SK-N-SH (cell line): Measurements from ENCODE around the gene CCKAR. TPM values are rescaled to one million over a fixed set of nuclear protein-coding genes. Genes with fewer than 3 reads are reported as not detected.

Experiments
- CTCF ChIA-PET: fragments of 300-600, 350-600 bp; formaldehyde crosslinking; extraction: SDS; loops from one replicate; lab custom pipeline; 2021; lab: Yijun Ruan, JAX
- POLR2A ChIA-PET: fragments of 350-600 bp; sonication (Branson Sonifier 250); formaldehyde crosslinking; extraction: SDS; loops from one replicate; lab custom pipeline; 2020; ENCODE audit warnings: antibody characterized with exemption, inconsistent platforms; lab: Yijun Ruan, JAX
- DNase-seq: peaks from one replicate; pipeline ENCODE4 v3.0.0; 2012
- H2AFZ ChIP-seq: fragments of 200-600 bp; sonication (generic); 2 replicates; pipeline ENCODE4 v1.8.1; 2016; ENCODE audit warnings: antibody characterized with exemption, mild to moderate bottlenecking, low read depth
- H3F3A ChIP-seq: fragments of 200-600 bp; sonication (generic); replicated peaks from 2 replicates; pipeline ENCODE3; 2016; ENCODE audit warnings: antibody characterized with exemption, mild to moderate bottlenecking; ENCODE audit not compliant: insufficient read depth
- H3K27ac ChIP-seq, 2 experiments: fragments of 200-500 bp in 1 of 2; fragments of 200-600 bp in 1 of 2; sonication (Bioruptor generic) in 1 of 2; sonication (generic), shearing (Covaris generic) in 1 of 2; 2 replicates each; pipeline versions ENCODE4 v1.5.1 to v1.6.1; 2014 to 2016; ENCODE audit warnings: low read depth in 2 of 2, inconsistent platforms in 1 of 2, low read length in 1 of 2, mild to moderate bottlenecking in 1 of 2, mixed read lengths in 1 of 2
- H3K27me3 ChIP-seq: fragments of 200-600 bp; sonication (generic), shearing (Covaris generic); 2 replicates; pipeline ENCODE4 v1.6.1; 2016; ENCODE audit warnings: mixed run types; ENCODE audit not compliant: insufficient read depth
- H3K36me3 ChIP-seq, 2 experiments: fragments of 200-500 bp in 1 of 2; fragments of 200-600 bp in 1 of 2; sonication (Bioruptor generic) in 1 of 2; sonication (generic) in 1 of 2; replicated peaks in 1 of 2; 2 replicates each; pipeline versions ENCODE3 to v1.5.1; 2014 to 2016; ENCODE audit warnings: low read length in 1 of 2, mild to moderate bottlenecking in 1 of 2; ENCODE audit not compliant: insufficient read depth in 2 of 2, control insufficient read depth in 1 of 2
- H3K4me1 ChIP-seq, 2 experiments: fragments of 200-500 bp in 1 of 2; fragments of 200-600 bp in 1 of 2; sonication (Bioruptor generic) in 1 of 2; sonication (generic), shearing (Covaris generic) in 1 of 2; 2 replicates each; pipeline versions ENCODE4 v1.5.1 to v1.6.1; 2014 to 2016; ENCODE audit warnings: low read depth in 1 of 2, low read length in 1 of 2, mixed run types in 1 of 2; ENCODE audit not compliant: insufficient read depth in 2 of 2, control insufficient read depth in 1 of 2
- H3K4me2 ChIP-seq: fragments of 200-600 bp; sonication (generic), shearing (Covaris generic); 2 replicates; pipeline ENCODE4 v1.6.1; 2017; ENCODE audit warnings: mixed run types
- H3K4me3 ChIP-seq, 2 experiments: fragments of 200-500 bp in 1 of 2; fragments of 200-600 bp in 1 of 2; sonication (Bioruptor generic) in 1 of 2; sonication (generic), shearing (Covaris generic) in 1 of 2; 2 replicates each; pipeline versions ENCODE4 v1.5.1 to v1.8.1; 2014 to 2016; ENCODE audit warnings: low read depth in 2 of 2, inconsistent platforms in 1 of 2, low read length in 1 of 2, mild to moderate bottlenecking in 1 of 2, mixed read lengths in 1 of 2, moderate library complexity in 1 of 2
- H3K79me2 ChIP-seq: fragments of 200-600 bp; sonication (generic); 2 replicates; pipeline ENCODE4 v1.8.1; 2017; ENCODE audit warnings: mild to moderate bottlenecking; ENCODE audit not compliant: insufficient read depth
- H3K9ac ChIP-seq: fragments of 200-600 bp; sonication (generic); 2 replicates; pipeline ENCODE4 v1.6.1; 2017; ENCODE audit warnings: mixed run types
- H3K9me2 ChIP-seq: fragments of 200-600 bp; sonication (generic); 2 replicates; pipeline ENCODE4 v1.6.1; 2017; ENCODE audit warnings: mixed run types
- H3K9me3 ChIP-seq: fragments of 200-600 bp; sonication (generic); 2 replicates; pipeline ENCODE4 v1.6.1; 2017; ENCODE audit warnings: mixed run types, mild to moderate bottlenecking, moderate library complexity
- H4K20me1 ChIP-seq: fragments of 200-600 bp; sonication (generic); 2 replicates; pipeline ENCODE4 v1.6.1; 2017; ENCODE audit warnings: mild to moderate bottlenecking, mixed run types; ENCODE audit not compliant: insufficient read depth
- ELF1 ChIP-seq: IDR thresholded peaks from 2 replicates; pipeline ENCODE4 v1.4.0; 2012
- FOSL2 ChIP-seq: IDR thresholded peaks from 2 replicates; pipeline ENCODE4 v1.4.0; 2012; ENCODE audit warnings: low read depth, mild to moderate bottlenecking, moderate library complexity, borderline replicate concordance
- FOXJ3 ChIP-seq: sonication (generic); formaldehyde crosslinking; IDR thresholded peaks from 2 replicates; pipeline ENCODE4 v1.5.1; 2020; ENCODE audit warnings: mild to moderate bottlenecking, missing genetic modification reagents
- FOXM1 ChIP-seq: IDR thresholded peaks from 2 replicates; pipeline ENCODE4 v1.4.0; 2012; ENCODE audit warnings: low read depth, mild to moderate bottlenecking
- GABPA ChIP-seq: IDR thresholded peaks from 2 replicates; pipeline ENCODE4 v1.4.0; 2012; ENCODE audit warnings: low read depth, mild to moderate bottlenecking
- GATA2 ChIP-seq: sonication (generic); formaldehyde crosslinking; IDR thresholded peaks from 2 replicates; pipeline ENCODE4 v1.5.0; 2020; ENCODE audit warnings: mild to moderate bottlenecking, missing genetic modification reagents
- MEF2A ChIP-seq: IDR thresholded peaks from 2 replicates; pipeline ENCODE4 v1.4.0; 2012; ENCODE audit warnings: low read depth, borderline replicate concordance
- MXI1 ChIP-seq: IDR thresholded peaks from 2 replicates; pipeline ENCODE4 v1.6.1; 2012; ENCODE audit warnings: mild to moderate bottlenecking, low read depth, low read length, improper control_type of control experiment
- NRF1 ChIP-seq: IDR thresholded peaks from 2 replicates; pipeline ENCODE4 v1.6.1; 2012; ENCODE audit warnings: low read depth, mild to moderate bottlenecking, low read length
- RFX5 ChIP-seq: IDR thresholded peaks from 2 replicates; pipeline ENCODE4 v1.6.1; 2012; ENCODE audit warnings: mild to moderate bottlenecking, improper control_type of control experiment, low read length
- RXRA ChIP-seq: IDR thresholded peaks from 2 replicates; pipeline ENCODE4 v1.4.0; 2012; ENCODE audit warnings: low read depth, mild to moderate bottlenecking, borderline replicate concordance
- SMC3 ChIP-seq: IDR thresholded peaks from 2 replicates; pipeline ENCODE4 v1.6.1; 2012; ENCODE audit warnings: low read depth, low read length, improper control_type of control experiment
- TAF1 ChIP-seq: IDR thresholded peaks from 2 replicates; pipeline ENCODE4 v1.6.1; 2012; ENCODE audit warnings: low read depth, mild to moderate bottlenecking, low read length, moderate library complexity, borderline replicate concordance
- TCF12 ChIP-seq: IDR thresholded peaks from 2 replicates; pipeline ENCODE4 v1.4.0; 2012
- TEAD4 ChIP-seq: IDR thresholded peaks from 2 replicates; pipeline ENCODE4 v1.4.0; 2012; ENCODE audit warnings: mild to moderate bottlenecking, borderline replicate concordance; ENCODE audit not compliant: insufficient read depth
- YY1 ChIP-seq: IDR thresholded peaks from 2 replicates; pipeline ENCODE4 v1.4.0; 2012; ENCODE audit warnings: low read depth, mild to moderate bottlenecking
- WGBS: methylation state at CpG from one replicate; pipeline ENCODE4 v1.1.6; 2017; ENCODE audit warnings: low lambda C conversion rate; 5-methylcytosine and 5-hydroxymethylcytosine counted together
- polyA plus RNA-seq, 3 experiments: library from polyadenylated mRNA; depleted of rRNA; stranded (reverse); fragments of >200 nt; gene quantifications; 2 replicates each; pipeline ENCODE4 v1.2.3, GENCODE V29; 2012
- TF ChIP-seq, protein P1 (sequence below): IDR thresholded peaks from 2 replicates; pipeline ENCODE4 v1.4.0; 2012; ENCODE audit warnings: low read depth, borderline replicate concordance
- TF ChIP-seq, protein P2 (sequence below): IDR thresholded peaks from 2 replicates; pipeline ENCODE4 v1.4.0; 2012; ENCODE audit warnings: low read depth, borderline replicate concordance
- TF ChIP-seq, protein P3 (sequence below): IDR thresholded peaks from 2 replicates; pipeline ENCODE4 v1.4.0; 2012; ENCODE audit warnings: low read depth
- TF ChIP-seq, protein P4 (sequence below): fragments of 200-600 bp; sonication (generic); IDR thresholded peaks from 2 replicates; pipeline ENCODE4 v1.6.1; 2017; ENCODE audit warnings: antibody characterized with exemption, mild to moderate bottlenecking, moderate library complexity
- TF ChIP-seq, protein P5 (sequence below): fragments of 150-350 bp; IDR thresholded peaks from 2 replicates; pipeline ENCODE4 v1.6.1; 2016; ENCODE audit warnings: mild to moderate bottlenecking, low read depth, low read length
- TF ChIP-seq, protein P6 (sequence below): IDR thresholded peaks from 2 replicates; pipeline ENCODE4 v1.6.1; 2012; ENCODE audit warnings: mild to moderate bottlenecking, low read depth, low read length, moderate library complexity

The CCKAR gene
- polyA plus RNA-seq, 1 of the 3 experiments (the other 2 are of a cell fraction): not detected

DNA sequence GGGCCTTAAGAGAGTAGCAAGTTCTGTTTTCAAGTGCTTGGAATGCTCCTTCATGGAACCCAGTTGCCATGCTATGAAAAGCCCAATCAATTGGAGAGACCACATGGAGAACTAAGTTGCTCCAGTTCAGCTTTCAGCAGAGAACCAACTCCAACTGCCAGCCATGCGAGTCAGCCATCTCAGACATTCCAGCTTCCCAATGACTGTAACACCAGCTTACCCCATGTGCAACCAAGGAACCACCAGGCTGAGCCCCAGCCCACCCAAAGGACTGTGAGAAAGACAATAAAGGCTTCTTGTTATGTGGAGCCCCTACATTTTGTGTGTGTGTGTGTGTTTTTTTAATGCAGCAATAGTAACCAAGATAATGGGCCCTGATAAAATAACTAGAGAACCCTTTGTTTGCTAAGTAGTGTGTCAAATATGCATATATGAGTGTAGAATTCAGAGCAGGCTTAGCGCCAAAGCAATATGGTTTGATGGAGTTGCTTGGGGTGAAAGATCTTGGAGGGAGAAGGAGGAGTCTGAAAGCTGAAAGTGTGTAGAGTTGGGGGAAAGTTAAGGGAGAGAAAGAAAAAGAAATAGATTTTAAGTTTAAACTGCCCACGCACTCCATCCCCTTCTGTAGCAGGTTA, 35.0 kb upstream of the CCKAR start (continued):
- TF ChIP-seq TEAD4 (peak; percentile 58; the same call in 1 of the 2 replicates), FOXJ3 (CRISPR knock-in tag) (no peak), GABPA (no peak), TCF12 (peak; percentile 51), SMC3 (no peak), FOSL2 (peak; percentile 59; the same call in 1 of the 2 replicates), NRF1 (no peak), ELF1 (no peak), FOXM1 (no peak)
- TF ChIP-seq, protein P1, sequence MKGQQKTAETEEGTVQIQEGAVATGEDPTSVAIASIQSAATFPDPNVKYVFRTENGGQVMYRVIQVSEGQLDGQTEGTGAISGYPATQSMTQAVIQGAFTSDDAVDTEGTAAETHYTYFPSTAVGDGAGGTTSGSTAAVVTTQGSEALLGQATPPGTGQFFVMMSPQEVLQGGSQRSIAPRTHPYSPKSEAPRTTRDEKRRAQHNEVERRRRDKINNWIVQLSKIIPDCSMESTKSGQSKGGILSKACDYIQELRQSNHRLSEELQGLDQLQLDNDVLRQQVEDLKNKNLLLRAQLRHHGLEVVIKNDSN: no peak
- TF ChIP-seq, protein P2, sequence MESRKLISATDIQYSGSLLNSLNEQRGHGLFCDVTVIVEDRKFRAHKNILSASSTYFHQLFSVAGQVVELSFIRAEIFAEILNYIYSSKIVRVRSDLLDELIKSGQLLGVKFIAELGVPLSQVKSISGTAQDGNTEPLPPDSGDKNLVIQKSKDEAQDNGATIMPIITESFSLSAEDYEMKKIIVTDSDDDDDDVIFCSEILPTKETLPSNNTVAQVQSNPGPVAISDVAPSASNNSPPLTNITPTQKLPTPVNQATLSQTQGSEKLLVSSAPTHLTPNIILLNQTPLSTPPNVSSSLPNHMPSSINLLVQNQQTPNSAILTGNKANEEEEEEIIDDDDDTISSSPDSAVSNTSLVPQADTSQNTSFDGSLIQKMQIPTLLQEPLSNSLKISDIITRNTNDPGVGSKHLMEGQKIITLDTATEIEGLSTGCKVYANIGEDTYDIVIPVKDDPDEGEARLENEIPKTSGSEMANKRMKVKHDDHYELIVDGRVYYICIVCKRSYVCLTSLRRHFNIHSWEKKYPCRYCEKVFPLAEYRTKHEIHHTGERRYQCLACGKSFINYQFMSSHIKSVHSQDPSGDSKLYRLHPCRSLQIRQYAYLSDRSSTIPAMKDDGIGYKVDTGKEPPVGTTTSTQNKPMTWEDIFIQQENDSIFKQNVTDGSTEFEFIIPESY: no peak
- TF ChIP-seq, protein P3, sequence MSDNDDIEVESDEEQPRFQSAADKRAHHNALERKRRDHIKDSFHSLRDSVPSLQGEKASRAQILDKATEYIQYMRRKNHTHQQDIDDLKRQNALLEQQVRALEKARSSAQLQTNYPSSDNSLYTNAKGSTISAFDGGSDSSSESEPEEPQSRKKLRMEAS: peak; percentile 65; the same call in 1 of the 2 replicates
- TF ChIP-seq, protein P4, sequence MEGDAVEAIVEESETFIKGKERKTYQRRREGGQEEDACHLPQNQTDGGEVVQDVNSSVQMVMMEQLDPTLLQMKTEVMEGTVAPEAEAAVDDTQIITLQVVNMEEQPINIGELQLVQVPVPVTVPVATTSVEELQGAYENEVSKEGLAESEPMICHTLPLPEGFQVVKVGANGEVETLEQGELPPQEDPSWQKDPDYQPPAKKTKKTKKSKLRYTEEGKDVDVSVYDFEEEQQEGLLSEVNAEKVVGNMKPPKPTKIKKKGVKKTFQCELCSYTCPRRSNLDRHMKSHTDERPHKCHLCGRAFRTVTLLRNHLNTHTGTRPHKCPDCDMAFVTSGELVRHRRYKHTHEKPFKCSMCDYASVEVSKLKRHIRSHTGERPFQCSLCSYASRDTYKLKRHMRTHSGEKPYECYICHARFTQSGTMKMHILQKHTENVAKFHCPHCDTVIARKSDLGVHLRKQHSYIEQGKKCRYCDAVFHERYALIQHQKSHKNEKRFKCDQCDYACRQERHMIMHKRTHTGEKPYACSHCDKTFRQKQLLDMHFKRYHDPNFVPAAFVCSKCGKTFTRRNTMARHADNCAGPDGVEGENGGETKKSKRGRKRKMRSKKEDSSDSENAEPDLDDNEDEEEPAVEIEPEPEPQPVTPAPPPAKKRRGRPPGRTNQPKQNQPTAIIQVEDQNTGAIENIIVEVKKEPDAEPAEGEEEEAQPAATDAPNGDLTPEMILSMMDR: no peak

DNA sequence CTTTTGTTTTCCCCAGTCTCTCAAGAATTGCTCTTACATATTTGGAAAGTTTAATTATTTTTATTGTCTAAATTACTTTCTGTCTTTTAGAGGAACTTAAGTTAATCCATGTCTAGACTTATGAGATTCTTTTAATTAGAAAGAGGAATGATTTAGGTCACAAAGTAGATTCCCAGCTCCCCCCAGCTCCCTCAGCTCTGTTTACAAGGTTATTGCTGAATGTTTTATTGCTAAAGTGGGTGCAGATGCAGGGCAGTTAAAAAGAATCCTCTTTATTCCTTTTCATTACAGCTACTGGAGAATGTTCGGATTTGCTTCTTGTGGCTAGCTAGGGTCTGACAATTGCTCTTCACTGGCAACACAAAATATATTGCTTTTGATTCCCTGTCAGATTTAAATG, 33.7 kb upstream of the CCKAR start:
- H3K36me3 ChIP-seq: no peaks in the 10 kb centered on the region
- WGBS: 76% methylated on average over 1 of the region's 1 CpG
- H3K79me2 ChIP-seq: no peaks in the 10 kb centered on the region
- H3K9me3 ChIP-seq: no peaks in the 10 kb centered on the region
- no peak overlapping the region for H3K9ac ChIP-seq
- H2AFZ ChIP-seq: no peak overlapping the region
- no peaks in the 10 kb centered on the region for H4K20me1 ChIP-seq
- DNase-seq: no peak
- no peak overlapping the region for H3K4me3 ChIP-seq
- CTCF ChIA-PET: no interaction called here
- no peak overlapping the region for H3K4me2 ChIP-seq
- POLR2A ChIA-PET: no interaction called here
- H3F3A ChIP-seq: peaks cover 11% of the 10 kb centered on the region
- no peak overlapping the region for H3K27ac ChIP-seq
- H3K4me1 ChIP-seq: peaks cover 6 to 29% of the 10 kb centered on the region in 2 experiments
- H3K27me3 ChIP-seq: no peaks in the 10 kb centered on the region
- no peaks in the 10 kb centered on the region for H3K9me2 ChIP-seq
- TF ChIP-seq GATA2 (no peak), RXRA (no peak), FOXM1 (no peak), YY1 (no peak), MEF2A (no peak), MXI1 (no peak), RFX5 (no peak), TAF1 (no peak)
- TF ChIP-seq, protein P5, sequence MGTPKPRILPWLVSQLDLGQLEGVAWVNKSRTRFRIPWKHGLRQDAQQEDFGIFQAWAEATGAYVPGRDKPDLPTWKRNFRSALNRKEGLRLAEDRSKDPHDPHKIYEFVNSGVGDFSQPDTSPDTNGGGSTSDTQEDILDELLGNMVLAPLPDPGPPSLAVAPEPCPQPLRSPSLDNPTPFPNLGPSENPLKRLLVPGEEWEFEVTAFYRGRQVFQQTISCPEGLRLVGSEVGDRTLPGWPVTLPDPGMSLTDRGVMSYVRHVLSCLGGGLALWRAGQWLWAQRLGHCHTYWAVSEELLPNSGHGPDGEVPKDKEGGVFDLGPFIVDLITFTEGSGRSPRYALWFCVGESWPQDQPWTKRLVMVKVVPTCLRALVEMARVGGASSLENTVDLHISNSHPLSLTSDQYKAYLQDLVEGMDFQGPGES: no peak
- TF ChIP-seq, protein P1: no peak
- TF ChIP-seq, protein P6, sequence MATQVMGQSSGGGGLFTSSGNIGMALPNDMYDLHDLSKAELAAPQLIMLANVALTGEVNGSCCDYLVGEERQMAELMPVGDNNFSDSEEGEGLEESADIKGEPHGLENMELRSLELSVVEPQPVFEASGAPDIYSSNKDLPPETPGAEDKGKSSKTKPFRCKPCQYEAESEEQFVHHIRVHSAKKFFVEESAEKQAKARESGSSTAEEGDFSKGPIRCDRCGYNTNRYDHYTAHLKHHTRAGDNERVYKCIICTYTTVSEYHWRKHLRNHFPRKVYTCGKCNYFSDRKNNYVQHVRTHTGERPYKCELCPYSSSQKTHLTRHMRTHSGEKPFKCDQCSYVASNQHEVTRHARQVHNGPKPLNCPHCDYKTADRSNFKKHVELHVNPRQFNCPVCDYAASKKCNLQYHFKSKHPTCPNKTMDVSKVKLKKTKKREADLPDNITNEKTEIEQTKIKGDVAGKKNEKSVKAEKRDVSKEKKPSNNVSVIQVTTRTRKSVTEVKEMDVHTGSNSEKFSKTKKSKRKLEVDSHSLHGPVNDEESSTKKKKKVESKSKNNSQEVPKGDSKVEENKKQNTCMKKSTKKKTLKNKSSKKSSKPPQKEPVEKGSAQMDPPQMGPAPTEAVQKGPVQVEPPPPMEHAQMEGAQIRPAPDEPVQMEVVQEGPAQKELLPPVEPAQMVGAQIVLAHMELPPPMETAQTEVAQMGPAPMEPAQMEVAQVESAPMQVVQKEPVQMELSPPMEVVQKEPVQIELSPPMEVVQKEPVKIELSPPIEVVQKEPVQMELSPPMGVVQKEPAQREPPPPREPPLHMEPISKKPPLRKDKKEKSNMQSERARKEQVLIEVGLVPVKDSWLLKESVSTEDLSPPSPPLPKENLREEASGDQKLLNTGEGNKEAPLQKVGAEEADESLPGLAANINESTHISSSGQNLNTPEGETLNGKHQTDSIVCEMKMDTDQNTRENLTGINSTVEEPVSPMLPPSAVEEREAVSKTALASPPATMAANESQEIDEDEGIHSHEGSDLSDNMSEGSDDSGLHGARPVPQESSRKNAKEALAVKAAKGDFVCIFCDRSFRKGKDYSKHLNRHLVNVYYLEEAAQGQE: no peak
